Mucosa of rectum (tissue), 2 donors: Measurements from ENCODE around the gene TMEM175.

Experiments used
- H3K27ac ChIP-seq, 2 donors: one replicate each; pipeline ENCODE4 v1.7.0; 2013; ENCODE audit warnings: inconsistent platforms in 2 of 2, low read depth in 2 of 2, low read length in 2 of 2
- H3K27me3 ChIP-seq, 2 donors: one replicate each; pipeline ENCODE4 v1.7.0; 2013; ENCODE audit warnings: low read length in 2 of 2; ENCODE audit not compliant: control insufficient read depth in 2 of 2, insufficient read depth in 2 of 2
- H3K36me3 ChIP-seq, 2 donors: one replicate each; pipeline ENCODE4 v1.7.0; 2013; ENCODE audit warnings: low read length in 2 of 2; ENCODE audit not compliant: control insufficient read depth in 2 of 2, insufficient read depth in 2 of 2
- H3K4me1 ChIP-seq, 2 donors: one replicate each; pipeline ENCODE4 v1.7.0; 2013; ENCODE audit warnings: low read length in 2 of 2, mild to moderate bottlenecking in 1 of 2; ENCODE audit not compliant: control insufficient read depth in 2 of 2, insufficient read depth in 2 of 2
- H3K4me3 ChIP-seq, 2 donors: one replicate each; pipeline ENCODE4 v1.7.0; 2013; ENCODE audit warnings: low read length in 2 of 2
- H3K9ac ChIP-seq, 2 donors: one replicate each; pipeline ENCODE4 v1.7.0; 2013; ENCODE audit warnings: low read length in 2 of 2, low read depth in 1 of 2, mild to moderate bottlenecking in 1 of 2
- H3K9me3 ChIP-seq, 2 donors: one replicate each; pipeline ENCODE4 v1.7.0; 2013; ENCODE audit warnings: low read length in 2 of 2; ENCODE audit not compliant: control insufficient read depth in 2 of 2
- donor health status: healthy.
- donor health status: Normal muscosa, but diverticular disease.

Gene TMEM175

DNA sequence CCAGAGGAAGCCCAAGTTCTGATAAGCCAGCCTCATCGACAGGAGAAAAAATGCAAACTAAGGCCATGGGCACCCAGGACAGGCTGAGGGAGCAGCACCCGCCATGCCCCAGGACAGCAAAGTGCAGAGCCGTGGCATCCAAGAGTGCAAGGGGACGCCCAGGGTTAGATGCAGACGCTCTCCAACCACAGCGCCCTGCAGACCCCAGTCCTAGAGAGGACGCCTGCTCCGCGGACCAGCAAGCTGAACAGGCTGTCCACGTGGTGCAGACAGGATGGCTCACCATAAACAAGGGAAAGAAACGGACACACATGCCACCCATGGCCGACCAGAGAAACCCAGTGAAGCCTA, 32.7 kb upstream of the TMEM175 start:
- Histone ChIP-seq H3K4me1 (no peaks in the 10 kb centered on the region), H3K27me3 (no peaks in the 10 kb centered on the region), H3K36me3 (peaks cover 39 to 54% of the 10 kb centered on the region in 2 donors), H3K27ac (no peak overlapping the region), H3K9ac (no peak overlapping the region), H3K9me3 (no peaks in the 10 kb centered on the region), H3K4me3 (no peak overlapping the region)

DNA sequence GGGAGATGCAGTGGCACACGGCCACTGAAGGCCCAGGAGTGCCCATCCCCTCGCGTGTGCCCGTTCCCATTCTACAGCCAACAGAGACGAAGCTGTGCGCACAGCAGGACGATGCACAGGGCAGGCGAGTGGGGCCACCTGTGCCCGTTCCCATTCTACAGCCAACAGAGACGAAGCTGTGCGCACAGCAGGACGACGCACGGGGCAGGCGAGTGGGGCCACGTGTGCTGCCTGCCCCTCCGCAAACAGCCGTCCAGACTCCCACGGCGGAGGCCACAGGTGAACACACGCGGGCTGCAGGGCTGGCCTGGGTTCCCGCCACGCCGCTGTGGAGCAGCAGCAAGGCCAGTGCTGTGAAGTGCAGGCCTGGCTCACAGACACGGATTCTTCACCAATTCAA, 32.2 kb upstream of the TMEM175 start:
- H3K9me3 ChIP-seq: no peaks in the 10 kb centered on the region
- H3K9ac ChIP-seq: no peak overlapping the region
- H3K4me1 ChIP-seq: no peaks in the 10 kb centered on the region
- H3K4me3 ChIP-seq: no peak overlapping the region
- H3K36me3 ChIP-seq: peaks cover 42 to 54% of the 10 kb centered on the region in 2 donors
- H3K27me3 ChIP-seq: no peaks in the 10 kb centered on the region
- no peak overlapping the region for H3K27ac ChIP-seq

DNA sequence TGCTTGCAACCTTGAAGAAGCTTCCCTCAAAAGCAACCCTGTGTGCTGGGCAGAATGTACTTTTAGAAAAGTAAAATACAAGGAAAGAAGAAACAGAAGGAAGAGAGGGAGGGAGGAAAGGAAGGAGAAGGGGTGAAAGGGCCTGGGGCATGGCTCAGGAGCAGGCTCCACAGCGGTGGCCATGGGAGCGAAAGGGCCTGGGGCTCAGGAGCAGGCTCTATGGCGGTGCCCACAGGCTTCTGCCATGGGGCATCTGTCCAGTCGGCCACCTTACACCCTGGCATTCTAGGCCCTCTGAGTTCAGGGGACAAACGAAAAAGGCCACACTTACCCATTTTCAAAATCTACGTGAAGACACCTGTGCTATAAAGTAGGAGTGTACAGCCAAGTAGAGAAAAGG, 31.5 kb upstream of the TMEM175 start:
- no peaks in the 10 kb centered on the region for H3K4me1 ChIP-seq
- H3K9ac ChIP-seq: no peak overlapping the region
- H3K27ac ChIP-seq: no peak overlapping the region
- H3K36me3 ChIP-seq: peaks cover 38 to 48% of the 10 kb centered on the region in 2 donors
- H3K4me3 ChIP-seq: no peak overlapping the region
- H3K9me3 ChIP-seq: no peaks in the 10 kb centered on the region
- no peaks in the 10 kb centered on the region for H3K27me3 ChIP-seq

DNA sequence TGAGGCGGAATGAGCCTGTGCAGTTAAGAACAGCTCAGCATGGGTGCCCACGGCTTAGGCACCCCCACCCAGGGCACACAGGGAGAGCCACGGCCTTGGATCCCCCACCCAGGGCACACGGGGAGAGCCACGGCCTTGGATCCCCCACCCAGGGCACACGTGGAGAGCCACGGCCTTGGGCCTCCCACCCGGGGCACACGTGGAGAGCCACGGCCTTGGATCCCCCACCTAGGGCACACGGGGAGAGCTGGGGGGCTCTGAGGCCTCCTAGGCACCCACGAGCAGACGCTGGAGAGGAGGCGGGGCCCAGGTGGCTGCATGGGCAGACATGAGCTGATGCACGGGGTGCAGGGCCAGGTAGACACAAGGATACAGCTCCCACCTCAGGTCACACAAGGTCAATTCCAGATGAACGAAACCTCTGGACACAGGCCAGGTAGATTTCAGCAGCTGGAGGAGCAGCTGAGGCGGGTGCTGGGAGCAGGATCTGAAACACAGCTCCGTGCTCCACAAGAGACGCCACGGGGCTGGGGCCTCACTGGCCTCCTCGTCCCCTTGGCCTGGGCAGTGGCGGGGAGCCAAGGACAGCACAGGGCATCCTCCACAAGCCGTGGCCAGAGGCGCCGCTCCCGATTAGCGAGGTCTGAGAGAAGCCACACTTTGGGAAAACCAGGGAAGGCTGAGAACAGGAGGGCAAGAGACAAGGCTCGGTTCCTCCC, 30.9 kb upstream of the TMEM175 start:
- Histone ChIP-seq H3K4me1 (no peaks in the 10 kb centered on the region), H3K9ac (no peak overlapping the region), H3K36me3 (peaks cover 42 to 43% of the 10 kb centered on the region in 2 donors), H3K9me3 (no peaks in the 10 kb centered on the region), H3K4me3 (no peak overlapping the region), H3K27me3 (no peaks in the 10 kb centered on the region), H3K27ac (no peak overlapping the region)

DNA sequence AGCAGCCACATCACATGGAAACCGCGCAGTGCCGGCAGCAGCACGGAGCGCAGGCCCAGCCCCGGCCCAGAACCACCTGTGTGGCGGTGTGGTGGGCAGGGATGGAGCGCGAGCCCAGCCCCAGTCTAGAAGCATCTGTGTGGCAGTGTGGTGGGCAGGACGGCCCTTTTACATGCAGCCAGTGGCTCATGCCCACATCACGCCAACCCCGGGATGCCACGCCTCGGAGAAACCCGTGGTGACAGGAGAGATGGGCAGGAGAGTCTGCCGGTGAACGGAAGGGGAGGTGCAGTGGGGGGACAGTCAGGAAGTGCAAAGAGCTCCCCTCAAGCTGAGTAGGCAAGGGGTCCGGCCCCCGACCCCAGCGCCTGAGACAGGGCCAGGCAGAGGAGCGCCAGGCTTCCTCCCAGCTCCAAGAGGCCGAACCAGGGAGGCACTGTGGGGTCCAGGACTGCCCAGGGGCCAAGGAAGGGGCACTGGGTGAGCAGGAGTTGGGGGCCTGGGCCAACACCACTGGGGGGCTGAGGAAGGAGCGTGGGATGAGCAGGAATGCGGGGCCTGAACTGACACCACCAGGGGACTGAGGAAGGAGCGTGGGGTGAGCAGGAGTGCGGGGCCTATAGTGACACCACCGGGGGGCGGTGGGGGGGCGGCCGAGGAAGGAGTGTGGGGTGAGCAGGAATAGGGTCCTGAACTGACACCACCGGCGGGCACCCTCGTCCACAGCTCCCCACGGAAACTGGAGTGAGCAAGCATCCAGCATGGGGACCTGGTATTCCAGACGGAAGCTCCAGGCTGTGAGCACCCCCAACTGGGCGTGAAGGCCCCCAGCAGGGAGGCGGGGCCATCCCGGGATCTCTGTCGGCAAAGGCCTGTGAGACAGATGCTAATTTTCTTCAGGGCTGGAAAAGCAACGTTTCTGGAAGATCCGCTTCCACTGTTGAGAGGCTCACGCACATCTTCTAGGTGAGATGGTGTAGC, 28.9 kb upstream of the TMEM175 start:
- H3K27ac ChIP-seq: no peak overlapping the region
- H3K4me3 ChIP-seq: no peak overlapping the region
- peaks cover 33 to 40% of the 10 kb centered on the region in 2 donors for H3K36me3 ChIP-seq
- no peaks in the 10 kb centered on the region for H3K4me1 ChIP-seq
- H3K9me3 ChIP-seq: no peaks in the 10 kb centered on the region
- no peak overlapping the region for H3K9ac ChIP-seq
- no peaks in the 10 kb centered on the region for H3K27me3 ChIP-seq

DNA sequence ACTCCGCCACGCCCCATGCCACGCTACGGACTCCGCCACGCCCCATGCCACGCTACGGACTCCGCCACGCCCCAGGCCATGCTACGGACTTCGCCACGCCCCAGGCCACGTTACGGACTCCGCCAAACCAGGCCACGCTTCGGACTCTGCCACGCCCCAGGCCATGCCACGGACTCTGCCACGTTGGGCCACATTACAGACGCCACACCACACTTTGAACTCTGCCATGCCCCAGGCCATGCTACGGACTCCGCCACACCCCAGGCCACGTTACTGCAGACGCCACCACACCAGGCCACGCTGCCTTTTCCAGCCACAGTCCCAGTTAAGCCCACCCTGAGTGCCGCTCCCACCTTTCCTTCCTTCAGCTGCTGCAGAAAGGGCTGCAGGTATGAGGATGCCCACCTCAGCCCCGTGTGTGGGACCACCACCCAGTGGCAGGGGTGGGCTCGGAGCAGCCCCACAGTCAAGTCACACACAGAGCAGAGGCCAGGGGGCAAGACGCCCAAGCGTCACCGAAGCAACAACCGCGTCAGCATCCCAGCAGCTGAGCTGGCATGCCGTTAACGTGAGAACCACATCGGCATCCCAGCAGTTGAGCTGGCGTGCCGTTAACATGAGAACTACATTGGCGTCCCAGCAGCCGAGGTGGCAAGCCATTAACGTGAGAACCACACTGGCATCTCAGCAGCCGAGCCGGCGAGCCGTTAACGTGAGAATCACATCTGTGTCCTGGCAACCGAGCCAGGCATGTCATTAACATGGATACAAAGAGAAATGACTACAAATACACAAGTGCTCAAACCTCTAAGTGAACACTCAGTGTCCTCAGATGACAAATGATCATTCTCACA, 26.5 kb upstream of the TMEM175 start:
- Histone ChIP-seq H3K4me1 (no peaks in the 10 kb centered on the region), H3K27ac (no peak overlapping the region), H3K27me3 (no peaks in the 10 kb centered on the region), H3K36me3 (peaks cover 28 to 49% of the 10 kb centered on the region in 2 donors), H3K9ac (no peak overlapping the region), H3K4me3 (no peak overlapping the region), H3K9me3 (no peaks in the 10 kb centered on the region)

DNA sequence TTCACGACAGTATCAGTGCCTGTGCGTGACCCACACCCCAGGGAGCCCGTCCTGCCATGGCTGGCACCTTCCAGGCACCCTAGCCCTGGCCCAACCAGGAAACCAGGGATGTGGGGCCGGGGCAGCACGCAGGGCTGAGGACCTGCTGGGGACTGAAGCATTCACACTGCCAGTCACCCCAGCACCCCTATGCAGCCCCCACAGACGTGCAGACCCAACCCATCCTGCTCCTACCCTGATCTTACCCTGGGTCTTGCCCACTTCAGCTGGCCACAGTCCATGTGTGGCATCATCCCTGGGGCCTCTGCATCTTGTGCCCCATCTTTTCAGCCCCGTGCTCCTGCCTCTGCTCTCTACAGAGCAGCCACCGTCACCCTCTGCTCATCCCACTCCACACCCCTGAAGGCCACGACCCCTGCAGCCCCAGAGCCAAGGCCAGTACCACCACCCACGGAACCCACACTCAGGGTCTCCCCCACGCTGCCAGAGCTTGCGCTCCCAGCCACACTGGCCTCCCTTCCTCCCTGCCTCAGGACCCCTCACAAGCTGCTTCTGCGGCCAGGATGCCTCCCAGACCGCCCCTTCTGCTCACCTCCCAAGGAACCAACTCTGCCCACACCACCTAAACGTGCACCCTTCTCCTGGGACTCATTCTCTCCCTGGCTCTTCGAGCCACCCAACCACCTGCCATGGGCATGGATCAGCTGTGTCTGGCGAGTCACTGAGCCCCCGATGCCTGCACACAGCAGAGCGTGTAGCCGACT, 25.7 kb upstream of the TMEM175 start:
- no peak overlapping the region for H3K27ac ChIP-seq
- no peaks in the 10 kb centered on the region for H3K9me3 ChIP-seq
- H3K4me1 ChIP-seq: no peaks in the 10 kb centered on the region
- H3K27me3 ChIP-seq: no peaks in the 10 kb centered on the region
- no peak overlapping the region for H3K4me3 ChIP-seq
- peaks cover 24 to 54% of the 10 kb centered on the region in 2 donors for H3K36me3 ChIP-seq
- no peak overlapping the region for H3K9ac ChIP-seq

DNA sequence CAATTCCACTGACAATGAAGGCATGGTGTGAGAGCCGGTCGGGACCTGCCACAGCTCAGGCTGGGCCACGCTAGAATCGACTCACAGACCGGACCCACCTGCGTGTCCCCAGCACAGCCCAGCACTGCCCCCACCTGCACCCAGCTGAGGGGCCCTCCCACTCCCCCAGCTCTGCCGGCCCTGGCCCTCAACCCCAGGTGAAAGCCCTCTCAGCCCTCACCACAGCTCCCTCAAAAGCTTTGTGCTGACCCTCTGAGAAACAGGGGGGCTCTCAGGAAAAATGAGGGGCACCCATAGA, 25.2 kb upstream of the TMEM175 start:
- H3K27ac ChIP-seq: no peak overlapping the region
- H3K4me3 ChIP-seq: no peak overlapping the region
- no peak overlapping the region for H3K9ac ChIP-seq
- peaks cover 26 to 57% of the 10 kb centered on the region in 2 donors for H3K36me3 ChIP-seq
- H3K9me3 ChIP-seq: no peaks in the 10 kb centered on the region
- H3K4me1 ChIP-seq: peaks cover 2 to 3% of the 10 kb centered on the region in 2 donors
- H3K27me3 ChIP-seq: no peaks in the 10 kb centered on the region

DNA sequence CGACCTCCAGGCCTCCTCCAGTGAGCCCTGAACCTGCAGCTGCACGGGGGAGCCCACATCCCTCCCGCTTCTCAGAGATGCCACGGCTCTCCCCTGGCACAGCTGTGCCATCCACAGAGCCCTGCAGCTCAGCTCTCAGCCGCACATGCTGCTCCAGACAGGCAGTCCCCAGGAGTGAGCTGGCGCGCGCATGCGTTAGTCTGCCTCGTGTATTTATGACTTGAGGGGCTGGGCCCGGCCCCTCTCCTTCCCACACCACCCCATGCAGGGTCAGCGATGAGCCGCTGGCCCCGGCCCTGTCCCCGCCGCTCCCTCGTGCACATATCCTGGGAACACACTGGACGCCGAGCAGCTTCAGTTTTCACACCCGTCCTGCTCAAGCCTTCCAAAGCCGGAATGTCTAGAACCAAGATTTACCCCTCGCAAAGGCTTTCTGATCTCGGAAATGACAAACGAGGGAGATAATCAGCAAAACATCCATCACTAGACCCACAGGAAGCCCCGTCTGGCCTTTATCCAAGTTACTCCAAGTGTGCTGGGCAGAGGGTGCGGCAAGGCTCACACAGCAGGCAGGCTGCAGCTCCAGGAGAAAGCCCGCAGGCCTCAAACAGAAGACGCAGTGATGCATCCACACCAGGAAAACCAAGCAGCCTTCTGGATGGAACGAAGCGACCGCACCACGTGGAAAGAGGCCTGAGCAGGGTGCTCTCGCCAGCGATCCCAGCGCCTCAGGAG, 24.4 kb upstream of the TMEM175 start:
- Histone ChIP-seq H3K4me1 (peaks cover 7 to 9% of the 10 kb centered on the region in 2 donors), H3K9me3 (no peaks in the 10 kb centered on the region), H3K27ac (no peak overlapping the region)

More for the DNA sequence above, 24.4 kb upstream of the TMEM175 start:
- Histone ChIP-seq H3K9ac (no peak overlapping the region), H3K27me3 (no peaks in the 10 kb centered on the region), H3K36me3 (peaks cover 27 to 60% of the 10 kb centered on the region in 2 donors), H3K4me3 (no peak overlapping the region)
